ENCODE measurements around the gene CCDC57. TPM values are rescaled to one million over a fixed set of nuclear protein-coding genes. Genes with fewer than 3 reads are reported as not detected.
A peak's percentile ranks its signal among the peaks of the same experiment; 100 is the strongest.

Gene CCDC57
- total and polyA plus RNA-seq, 9 of the 15 experiments (the other 6 are each of a cell fraction or from before 2014, with no cell fraction given): 0.83 to 36.2 (median 13.6) TPM

DNA sequence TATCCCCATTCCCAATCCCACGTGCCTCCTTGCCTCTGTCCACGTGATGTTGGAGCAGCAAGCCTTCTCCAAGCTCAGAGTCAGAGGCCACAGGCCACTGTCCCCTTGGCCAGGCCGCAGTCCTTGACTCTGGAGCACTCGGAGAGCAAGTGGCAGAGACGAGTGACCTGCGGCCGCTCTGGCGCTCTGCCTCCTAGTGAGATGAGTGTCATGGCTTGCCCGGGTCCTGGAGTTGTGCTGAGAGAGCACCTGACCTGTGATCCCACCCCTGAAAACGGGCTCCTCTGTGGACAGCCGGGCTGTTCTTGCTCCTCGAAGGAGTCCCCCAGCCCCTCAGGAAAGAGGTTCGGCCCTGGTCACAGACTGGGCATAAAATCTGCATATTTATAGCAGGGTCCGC, 104.6 kb downstream of the CCDC57 start:
- WGBS (ENCODE audit: insufficient coverage, low coverage, missing lambda C conversion rate): 78% methylated on average over 14 of the region's 14 CpGs
- FAIRE-seq: no peak
- intact Hi-C loops (cut with micrococcal nuclease) (loop anchor here (5.0 kb wide), 1 partner anchor 34 kb away; no protein-coding TSS in a partner anchor), in situ Hi-C loops (cut with MboI) (no loop called here)
- Histone ChIP-seq H3K36me3 (ENCODE audit: control insufficient read depth, insufficient read depth, low read length) (peaks cover 10% of the 10 kb centered on the region; the same call in 1 of the 3 replicates), H3K4me3 (no peak overlapping the region), H2AFZ (ENCODE audit: low read depth, low read length) (no peak overlapping the region), H3K27me3 (ENCODE audit: control insufficient read depth in 2 of 2, insufficient read depth in 2 of 2, low read length in 2 of 2) (no peaks in the 10 kb centered on the region), H3K9me3 (replicated peaks; ENCODE audit: control insufficient read depth, insufficient read depth, low read depth, low read length) (no peaks in the 10 kb centered on the region), H3K9ac (ENCODE audit: insufficient read depth in 1 of 2, low read depth in 2 of 2, low read length in 2 of 2) (peak overlapping the region in 1 of 2 experiments; percentile 4; a peak in 2 of 4 replicates), H3K4me1 (replicated peaks in 1 of 2; ENCODE audit: control insufficient read depth in 2 of 2, insufficient read depth in 2 of 2, low read length in 2 of 2) (peaks cover 13 to 58% of the 10 kb centered on the region in 2 experiments), H3K9me1 (ENCODE audit: control insufficient read depth, insufficient read depth, low read length) (no peaks in the 10 kb centered on the region), H4K20me1 (replicated peaks; ENCODE audit: control insufficient read depth, insufficient read depth, low read length) (no peaks in the 10 kb centered on the region), H3K27ac (ENCODE audit: extremely low read depth, low read depth, low read length) (no peak overlapping the region), H3K4me2 (ENCODE audit: insufficient read depth, low read length) (no peak overlapping the region), H3K79me2 (ENCODE audit: control insufficient read depth, insufficient read depth, low read length) (no peaks in the 10 kb centered on the region)
- CTCF ChIA-PET (ENCODE audit: low intra/inter-chr PET ratio): no interaction called here
- BruUV-seq (replicated peaks): no TSS peak
- DNase-seq (ENCODE audit: extremely low read depth in 1 of 4, low spot score in 3 of 4): no peak
- TF ChIP-seq IFI16 (CRISPR knock-in tag; IDR thresholded peaks at IDR 0.05): no peak
- ATAC-seq: no peak
- POLR2A ChIA-PET: interaction anchor here (0.5 to 2.4 kb wide), 2 partner anchors 9 to 32 kb away, joined by 3 to 11 read pairs; no protein-coding TSS in a partner anchor

DNA sequence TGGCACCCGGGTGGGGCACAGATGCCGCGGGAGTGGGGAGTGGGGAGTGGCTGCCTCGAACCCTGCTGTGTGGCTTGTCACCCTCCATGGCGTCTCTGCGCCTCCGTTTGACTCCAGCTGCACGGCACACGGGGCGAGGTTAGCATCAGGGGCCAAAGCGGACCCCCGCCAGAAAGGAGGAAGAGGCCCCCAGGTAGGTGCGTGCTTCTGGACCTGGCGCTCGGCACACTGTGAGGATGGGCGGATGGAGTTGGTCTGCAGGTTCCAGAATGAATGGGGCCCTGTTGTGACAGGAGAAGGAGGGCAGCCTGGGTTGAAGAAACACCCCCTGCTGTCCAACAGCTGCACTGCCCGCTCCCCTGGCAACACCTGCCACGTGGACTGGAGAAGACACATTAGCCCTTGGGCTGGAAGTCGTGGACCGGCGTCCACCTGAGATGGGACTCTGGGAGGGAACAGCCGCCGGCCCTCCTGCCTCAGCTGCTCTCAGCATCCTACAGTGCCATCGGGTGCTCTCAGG, 105.2 kb downstream of the CCDC57 start:
- Histone ChIP-seq H2AFZ (ENCODE audit: low read depth, low read length) (no peak overlapping the region), H3K4me3 (no peak overlapping the region), H3K27ac (ENCODE audit: extremely low read depth, low read depth, low read length) (no peak overlapping the region), H3K4me1 (replicated peaks in 1 of 2; ENCODE audit: control insufficient read depth in 2 of 2, insufficient read depth in 2 of 2, low read length in 2 of 2) (peaks cover 17 to 61% of the 10 kb centered on the region in 2 experiments), H3K79me2 (ENCODE audit: control insufficient read depth, insufficient read depth, low read length) (no peaks in the 10 kb centered on the region), H3K9me1 (ENCODE audit: control insufficient read depth, insufficient read depth, low read length) (no peaks in the 10 kb centered on the region), H3K9me3 (replicated peaks; ENCODE audit: control insufficient read depth, insufficient read depth, low read depth, low read length) (no peaks in the 10 kb centered on the region), H3K4me2 (ENCODE audit: insufficient read depth, low read length) (no peak overlapping the region), H3K9ac (ENCODE audit: insufficient read depth in 1 of 2, low read depth in 2 of 2, low read length in 2 of 2) (peak overlapping the region in 1 of 2 experiments; percentile 15; a peak in 2 of 4 replicates), H3K36me3 (ENCODE audit: control insufficient read depth, insufficient read depth, low read length) (peaks cover 4% of the 10 kb centered on the region; the same call in 1 of the 3 replicates), H4K20me1 (replicated peaks; ENCODE audit: control insufficient read depth, insufficient read depth, low read length) (no peaks in the 10 kb centered on the region), H3K27me3 (ENCODE audit: control insufficient read depth in 2 of 2, insufficient read depth in 2 of 2, low read length in 2 of 2) (no peaks in the 10 kb centered on the region)
- DNase-seq (ENCODE audit: extremely low read depth in 1 of 4, low spot score in 3 of 4) (no peak), FAIRE-seq (no peak), ATAC-seq (no peak)
- WGBS (ENCODE audit: insufficient coverage, low coverage, missing lambda C conversion rate): 83% methylated on average over 13 of the region's 24 CpGs
- POLR2A ChIA-PET: interaction anchor here (0.5 to 2.4 kb wide), 2 partner anchors 8 to 31 kb away, joined by 3 to 11 read pairs; no protein-coding TSS in a partner anchor
- CTCF ChIA-PET (ENCODE audit: low intra/inter-chr PET ratio): no interaction called here
- TF ChIP-seq, protein P1, sequence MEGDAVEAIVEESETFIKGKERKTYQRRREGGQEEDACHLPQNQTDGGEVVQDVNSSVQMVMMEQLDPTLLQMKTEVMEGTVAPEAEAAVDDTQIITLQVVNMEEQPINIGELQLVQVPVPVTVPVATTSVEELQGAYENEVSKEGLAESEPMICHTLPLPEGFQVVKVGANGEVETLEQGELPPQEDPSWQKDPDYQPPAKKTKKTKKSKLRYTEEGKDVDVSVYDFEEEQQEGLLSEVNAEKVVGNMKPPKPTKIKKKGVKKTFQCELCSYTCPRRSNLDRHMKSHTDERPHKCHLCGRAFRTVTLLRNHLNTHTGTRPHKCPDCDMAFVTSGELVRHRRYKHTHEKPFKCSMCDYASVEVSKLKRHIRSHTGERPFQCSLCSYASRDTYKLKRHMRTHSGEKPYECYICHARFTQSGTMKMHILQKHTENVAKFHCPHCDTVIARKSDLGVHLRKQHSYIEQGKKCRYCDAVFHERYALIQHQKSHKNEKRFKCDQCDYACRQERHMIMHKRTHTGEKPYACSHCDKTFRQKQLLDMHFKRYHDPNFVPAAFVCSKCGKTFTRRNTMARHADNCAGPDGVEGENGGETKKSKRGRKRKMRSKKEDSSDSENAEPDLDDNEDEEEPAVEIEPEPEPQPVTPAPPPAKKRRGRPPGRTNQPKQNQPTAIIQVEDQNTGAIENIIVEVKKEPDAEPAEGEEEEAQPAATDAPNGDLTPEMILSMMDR (IDR thresholded peaks at IDR 0.05 in 2 of 3, conservative IDR thresholded peaks at IDR 0.05 in 1 of 3; ENCODE audit: insufficient read depth in 2 of 3, low read depth in 1 of 3, low read length in 3 of 3): peak in 2 of 3 experiments; percentile 19 to 30; a peak in 2 of 6 replicates
- TF ChIP-seq, protein P2, sequence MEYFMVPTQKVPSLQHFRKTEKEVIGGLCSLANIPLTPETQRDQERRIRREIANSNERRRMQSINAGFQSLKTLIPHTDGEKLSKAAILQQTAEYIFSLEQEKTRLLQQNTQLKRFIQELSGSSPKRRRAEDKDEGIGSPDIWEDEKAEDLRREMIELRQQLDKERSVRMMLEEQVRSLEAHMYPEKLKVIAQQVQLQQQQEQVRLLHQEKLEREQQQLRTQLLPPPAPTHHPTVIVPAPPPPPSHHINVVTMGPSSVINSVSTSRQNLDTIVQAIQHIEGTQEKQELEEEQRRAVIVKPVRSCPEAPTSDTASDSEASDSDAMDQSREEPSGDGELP (CRISPR knock-in tag; IDR thresholded peaks at IDR 0.05; ENCODE audit: borderline replicate concordance): 0 out of 2 replicates have a peak, but pooled peaks have one; percentile 20
- TF ChIP-seq, protein P3, sequence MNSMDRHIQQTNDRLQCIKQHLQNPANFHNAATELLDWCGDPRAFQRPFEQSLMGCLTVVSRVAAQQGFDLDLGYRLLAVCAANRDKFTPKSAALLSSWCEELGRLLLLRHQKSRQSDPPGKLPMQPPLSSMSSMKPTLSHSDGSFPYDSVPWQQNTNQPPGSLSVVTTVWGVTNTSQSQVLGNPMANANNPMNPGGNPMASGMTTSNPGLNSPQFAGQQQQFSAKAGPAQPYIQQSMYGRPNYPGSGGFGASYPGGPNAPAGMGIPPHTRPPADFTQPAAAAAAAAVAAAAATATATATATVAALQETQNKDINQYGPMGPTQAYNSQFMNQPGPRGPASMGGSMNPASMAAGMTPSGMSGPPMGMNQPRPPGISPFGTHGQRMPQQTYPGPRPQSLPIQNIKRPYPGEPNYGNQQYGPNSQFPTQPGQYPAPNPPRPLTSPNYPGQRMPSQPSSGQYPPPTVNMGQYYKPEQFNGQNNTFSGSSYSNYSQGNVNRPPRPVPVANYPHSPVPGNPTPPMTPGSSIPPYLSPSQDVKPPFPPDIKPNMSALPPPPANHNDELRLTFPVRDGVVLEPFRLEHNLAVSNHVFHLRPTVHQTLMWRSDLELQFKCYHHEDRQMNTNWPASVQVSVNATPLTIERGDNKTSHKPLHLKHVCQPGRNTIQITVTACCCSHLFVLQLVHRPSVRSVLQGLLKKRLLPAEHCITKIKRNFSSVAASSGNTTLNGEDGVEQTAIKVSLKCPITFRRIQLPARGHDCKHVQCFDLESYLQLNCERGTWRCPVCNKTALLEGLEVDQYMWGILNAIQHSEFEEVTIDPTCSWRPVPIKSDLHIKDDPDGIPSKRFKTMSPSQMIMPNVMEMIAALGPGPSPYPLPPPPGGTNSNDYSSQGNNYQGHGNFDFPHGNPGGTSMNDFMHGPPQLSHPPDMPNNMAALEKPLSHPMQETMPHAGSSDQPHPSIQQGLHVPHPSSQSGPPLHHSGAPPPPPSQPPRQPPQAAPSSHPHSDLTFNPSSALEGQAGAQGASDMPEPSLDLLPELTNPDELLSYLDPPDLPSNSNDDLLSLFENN (IDR thresholded peaks at IDR 0.05; ENCODE audit: low read depth in 2 of 2, low read length in 2 of 2): no peak
- in situ Hi-C loops (cut with MboI) (no loop called here), intact Hi-C loops (cut with micrococcal nuclease) (loop anchor here (5.0 kb wide), 1 partner anchor 35 kb away; no protein-coding TSS in a partner anchor)
- no TSS peak for BruUV-seq (replicated peaks)
